Measurements from ENCODE around the gene KLRC4. TPM values are rescaled to one million over a fixed set of nuclear protein-coding genes. Genes with fewer than 3 reads are reported as not detected.

KLRC4 gene
- total and polyA plus RNA-seq, 2 of the 8 experiments (the other 6 are each of a cell fraction or from before 2014, with no cell fraction given): not detected

DNA sequence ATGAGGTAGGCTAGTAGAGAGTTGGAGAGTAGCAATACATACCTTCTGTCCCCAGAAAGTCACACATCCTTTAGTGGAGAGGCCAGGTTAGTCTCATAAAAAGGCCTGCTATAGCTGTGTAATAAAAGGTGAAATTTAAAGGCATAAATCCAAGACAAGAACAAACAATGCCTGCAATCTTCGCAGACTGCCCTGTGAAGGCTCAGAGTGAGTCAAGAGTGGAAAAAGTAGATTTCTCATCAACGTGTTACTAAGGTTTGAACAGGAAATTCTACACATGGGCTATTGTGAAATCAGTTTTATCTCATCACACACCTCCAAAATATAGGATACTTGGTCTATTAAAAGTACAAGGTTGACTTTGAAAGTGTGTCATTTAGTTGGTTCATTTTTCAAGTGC lies 43.6 kb upstream of the KLRC4 start, which contains the start of gene KLRC1 (continued):
- TF ChIP-seq KDM5A (IDR thresholded peaks at IDR 0.05; ENCODE audit: low read length) (no peak), KDM1A (IDR thresholded peaks at IDR 0.05; ENCODE audit: borderline replicate concordance, low read length) (no peak)

Data from H1 (cell line).